Gastroesophageal sphincter (tissue), 3 donors: ENCODE data around the gene TMEM225B.

Experiments
- CTCF ChIP-seq, 4 experiments: fragments of 200-600 bp in 2 of 4; fragments of 450-650 bp in 2 of 4; sonication (generic) in 1 of 4; IDR thresholded peaks; one replicate each; pipeline ENCODE4 v1.5.1; 2017 to 2019; ENCODE audit warnings: antibody characterized with exemption in 4 of 4, mild to moderate bottlenecking in 2 of 4, moderate library complexity in 2 of 4
- POLR2A ChIP-seq, 2 donors: fragments of 450-650 bp; IDR thresholded peaks; one replicate each; pipeline ENCODE4 v1.6.1; 2017; ENCODE audit warnings: antibody characterized with exemption in 2 of 2, mild to moderate bottlenecking in 2 of 2, moderate library complexity in 1 of 2
- POLR2AphosphoS5 ChIP-seq: sonication (generic); formaldehyde crosslinking; IDR thresholded peaks from one replicate; pipeline ENCODE4 v1.6.1; 2017; ENCODE audit warnings: antibody characterized with exemption

- TF ChIP-seq CTCF (IDR thresholded peaks at IDR 0.05) (no peak), POLR2AphosphoS5 (no peak), POLR2A (IDR thresholded peaks at IDR 0.05) (no peak)
Measured at GRCh38 chr7:99623091-99623693, 25.1 kb downstream of the TMEM225B start.
